GM12891 (cell line): ENCODE measurements around the gene FIGN.

Experiments used
- POLR2A ChIP-seq: IDR thresholded peaks from 2 replicates; pipeline ENCODE4 v1.6.1; 2011; ENCODE audit warnings: low read depth, low read length, control low read depth
- POLR2AphosphoS5 ChIP-seq: IDR thresholded peaks from 2 replicates; pipeline ENCODE4 v1.6.1; 2011; ENCODE audit warnings: low read depth, low read length, control low read depth
- SPI1 ChIP-seq: IDR thresholded peaks from 2 replicates; pipeline ENCODE4 v1.6.1; 2011; ENCODE audit warnings: low read depth, low read length, control low read depth
- TAF1 ChIP-seq: IDR thresholded peaks from 2 replicates; pipeline ENCODE4 v1.6.1; 2011; ENCODE audit warnings: low read depth, low read length, control low read depth

GRCh38 chr2:163554864-163555263, 180.9 kb downstream of the FIGN start:
- TF ChIP-seq TAF1 (no peak), POLR2AphosphoS5 (no peak), POLR2A (no peak), SPI1 (no peak)
